ENCODE measurements around the gene THADA. TPM values are rescaled to one million over a fixed set of nuclear protein-coding genes. Genes with fewer than 3 reads are reported as not detected.

Gene THADA
- total and polyA plus RNA-seq, 2 donors (not counting 1 experiment from before 2014, with no cell fraction given) = 9.2 to 36.2 TPM

GRCh38 chr2:43220760-43221123 lies 375.1 kb downstream of the THADA start:
- Histone ChIP-seq H3K27ac (ENCODE audit: insufficient read depth, low read length) (peak overlapping the region; percentile 84), H3K4me1 (ENCODE audit: control insufficient read depth, extremely low read depth, insufficient read depth, low read length) (peaks cover 19% of the 10 kb centered on the region), H3K4me3 (replicated peaks in 1 of 4; ENCODE audit: control extremely low read depth in 1 of 4, insufficient read depth in 1 of 4, low read depth in 3 of 4, low read length in 4 of 4) (peak overlapping the region; percentile 20 to 99 (median 57)), H2AFZ (ENCODE audit: low read length) (no peak overlapping the region), H3K9me3 (ENCODE audit: control insufficient read depth, insufficient read depth, low read depth, low read length) (no peaks in the 10 kb centered on the region), H3K9ac (ENCODE audit: insufficient read depth, low read length) (peak overlapping the region; percentile 46), H3K79me2 (ENCODE audit: control insufficient read depth, insufficient read depth, low read length) (peaks cover 43% of the 10 kb centered on the region), H3K36me3 (ENCODE audit: control insufficient read depth, insufficient read depth, low read length) (peaks cover 8% of the 10 kb centered on the region), H4K20me1 (ENCODE audit: control insufficient read depth, extremely low read depth, insufficient read depth, low read length) (peaks cover 1% of the 10 kb centered on the region), H3K4me2 (ENCODE audit: extremely low read depth, insufficient read depth, low read length) (peak overlapping the region; percentile 95), H3K27me3 (ENCODE audit: control insufficient read depth, insufficient read depth, low read length) (no peaks in the 10 kb centered on the region)
- TF ChIP-seq, protein P1, sequence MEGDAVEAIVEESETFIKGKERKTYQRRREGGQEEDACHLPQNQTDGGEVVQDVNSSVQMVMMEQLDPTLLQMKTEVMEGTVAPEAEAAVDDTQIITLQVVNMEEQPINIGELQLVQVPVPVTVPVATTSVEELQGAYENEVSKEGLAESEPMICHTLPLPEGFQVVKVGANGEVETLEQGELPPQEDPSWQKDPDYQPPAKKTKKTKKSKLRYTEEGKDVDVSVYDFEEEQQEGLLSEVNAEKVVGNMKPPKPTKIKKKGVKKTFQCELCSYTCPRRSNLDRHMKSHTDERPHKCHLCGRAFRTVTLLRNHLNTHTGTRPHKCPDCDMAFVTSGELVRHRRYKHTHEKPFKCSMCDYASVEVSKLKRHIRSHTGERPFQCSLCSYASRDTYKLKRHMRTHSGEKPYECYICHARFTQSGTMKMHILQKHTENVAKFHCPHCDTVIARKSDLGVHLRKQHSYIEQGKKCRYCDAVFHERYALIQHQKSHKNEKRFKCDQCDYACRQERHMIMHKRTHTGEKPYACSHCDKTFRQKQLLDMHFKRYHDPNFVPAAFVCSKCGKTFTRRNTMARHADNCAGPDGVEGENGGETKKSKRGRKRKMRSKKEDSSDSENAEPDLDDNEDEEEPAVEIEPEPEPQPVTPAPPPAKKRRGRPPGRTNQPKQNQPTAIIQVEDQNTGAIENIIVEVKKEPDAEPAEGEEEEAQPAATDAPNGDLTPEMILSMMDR (conservative IDR thresholded peaks at IDR 0.05 in 1 of 2, IDR thresholded peaks at IDR 0.05 in 1 of 2; ENCODE audit: low read depth in 1 of 2, low read length in 2 of 2) = no peak
- no peak for TF ChIP-seq EZH2 (IDR thresholded peaks at IDR 0.05; ENCODE audit: low read length, missing control alignments)
- DNase-seq (ENCODE audit: low read depth in 2 of 2) = no peak

GRCh38 chr2:43220229-43220751 lies 375.5 kb downstream of the THADA start:
- H2AFZ ChIP-seq (ENCODE audit: low read length) = no peak overlapping the region
- TF ChIP-seq, protein P1 (conservative IDR thresholded peaks at IDR 0.05 in 1 of 2, IDR thresholded peaks at IDR 0.05 in 1 of 2; ENCODE audit: low read depth in 1 of 2, low read length in 2 of 2) = peak in 1 of 2 donors; percentile 9
- TF ChIP-seq EZH2 (IDR thresholded peaks at IDR 0.05; ENCODE audit: low read length, missing control alignments) = no peak
- peak; percentile 38 to 67 for DNase-seq (ENCODE audit: low read depth in 2 of 2)

GRCh38 chr2:43219383-43220228 lies 376.2 kb downstream of the THADA start:
- H3K4me2 ChIP-seq (ENCODE audit: extremely low read depth, insufficient read depth, low read length) = peak overlapping the region; percentile 95
- H4K20me1 ChIP-seq (ENCODE audit: control insufficient read depth, extremely low read depth, insufficient read depth, low read length) = no peaks in the 10 kb centered on the region
- no peak overlapping the region for H2AFZ ChIP-seq (ENCODE audit: low read length)
- peak; percentile 84 to 89 for DNase-seq (ENCODE audit: low read depth in 2 of 2)
- H3K9ac ChIP-seq (ENCODE audit: insufficient read depth, low read length) = peak overlapping the region; percentile 50
- peak overlapping the region; percentile 20 to 99 (median 57) for H3K4me3 ChIP-seq (replicated peaks in 1 of 4; ENCODE audit: control extremely low read depth in 1 of 4, insufficient read depth in 1 of 4, low read depth in 3 of 4, low read length in 4 of 4)
- TF ChIP-seq, protein P1 (conservative IDR thresholded peaks at IDR 0.05 in 1 of 2, IDR thresholded peaks at IDR 0.05 in 1 of 2; ENCODE audit: low read depth in 1 of 2, low read length in 2 of 2) = no peak
- TF ChIP-seq EZH2 (IDR thresholded peaks at IDR 0.05; ENCODE audit: low read length, missing control alignments) = no peak
- no peaks in the 10 kb centered on the region for H3K27me3 ChIP-seq (ENCODE audit: control insufficient read depth, insufficient read depth, low read length)
- H3K36me3 ChIP-seq (ENCODE audit: control insufficient read depth, insufficient read depth, low read length) = peaks cover 4% of the 10 kb centered on the region
- H3K4me1 ChIP-seq (ENCODE audit: control insufficient read depth, extremely low read depth, insufficient read depth, low read length) = peaks cover 19% of the 10 kb centered on the region
- peak overlapping the region; percentile 84 for H3K27ac ChIP-seq (ENCODE audit: insufficient read depth, low read length)
- H3K9me3 ChIP-seq (ENCODE audit: control insufficient read depth, insufficient read depth, low read depth, low read length) = no peaks in the 10 kb centered on the region
- H3K79me2 ChIP-seq (ENCODE audit: control insufficient read depth, insufficient read depth, low read length) = peaks cover 31% of the 10 kb centered on the region

More at GRCh38 chr2:43220229-43220751, 375.5 kb downstream of the THADA start:
- peaks cover 19% of the 10 kb centered on the region for H3K4me1 ChIP-seq (ENCODE audit: control insufficient read depth, extremely low read depth, insufficient read depth, low read length)
- H3K4me2 ChIP-seq (ENCODE audit: extremely low read depth, insufficient read depth, low read length) = peak overlapping the region; percentile 95
- peaks cover 8% of the 10 kb centered on the region for H3K36me3 ChIP-seq (ENCODE audit: control insufficient read depth, insufficient read depth, low read length)
- peak overlapping the region; percentile 84 for H3K27ac ChIP-seq (ENCODE audit: insufficient read depth, low read length)
- H4K20me1 ChIP-seq (ENCODE audit: control insufficient read depth, extremely low read depth, insufficient read depth, low read length) = no peaks in the 10 kb centered on the region
- H3K9me3 ChIP-seq (ENCODE audit: control insufficient read depth, insufficient read depth, low read depth, low read length) = no peaks in the 10 kb centered on the region
- H3K9ac ChIP-seq (ENCODE audit: insufficient read depth, low read length) = peak overlapping the region; percentile 50
- peak overlapping the region; percentile 20 to 99 (median 57) for H3K4me3 ChIP-seq (replicated peaks in 1 of 4; ENCODE audit: control extremely low read depth in 1 of 4, insufficient read depth in 1 of 4, low read depth in 3 of 4, low read length in 4 of 4)
- H3K27me3 ChIP-seq (ENCODE audit: control insufficient read depth, insufficient read depth, low read length) = no peaks in the 10 kb centered on the region
- H3K79me2 ChIP-seq (ENCODE audit: control insufficient read depth, insufficient read depth, low read length) = peaks cover 38% of the 10 kb centered on the region
